Suprapubic skin (tissue), 3 donors: ENCODE results near the gene SCAMP4.

Source experiments
- POLR2A ChIP-seq, 2 donors: fragments of 450-650 bp; IDR thresholded peaks; one replicate each; pipeline ENCODE4 v1.6.1; 2017; ENCODE audit warnings: antibody characterized with exemption in 2 of 2, mild to moderate bottlenecking in 2 of 2, moderate library complexity in 2 of 2
- TF ChIP-seq, protein P1 (sequence below), 2 donors: fragments of 200-600 bp in 1 of 2; fragments of 450-650 bp in 1 of 2; sonication (generic) in 1 of 2; IDR thresholded peaks; one replicate each; pipeline ENCODE4 v1.5.1; 2016 to 2019; ENCODE audit warnings: antibody characterized with exemption in 2 of 2, mild to moderate bottlenecking in 1 of 2, moderate library complexity in 1 of 2

DNA sequence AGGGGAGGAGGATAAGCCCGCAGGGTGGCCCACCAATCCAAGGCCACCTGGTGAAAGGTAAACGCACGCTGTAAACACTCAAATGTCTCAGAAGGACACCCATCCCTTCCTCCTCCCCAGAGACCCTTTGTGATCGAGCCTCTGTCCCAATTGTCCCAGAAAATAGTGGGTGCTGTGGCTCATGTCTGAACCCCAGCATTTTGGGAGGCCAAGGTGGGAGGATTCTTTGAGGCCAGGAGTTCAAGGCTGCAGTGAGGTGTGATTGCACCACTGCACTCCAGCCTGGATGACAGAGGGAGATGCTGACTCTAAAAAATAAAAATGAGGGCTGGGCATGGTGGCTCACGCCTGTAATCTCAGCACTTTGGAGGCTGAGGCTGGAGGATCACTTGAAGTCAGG lies 16.8 kb upstream of the SCAMP4 start:
- TF ChIP-seq, protein P1, sequence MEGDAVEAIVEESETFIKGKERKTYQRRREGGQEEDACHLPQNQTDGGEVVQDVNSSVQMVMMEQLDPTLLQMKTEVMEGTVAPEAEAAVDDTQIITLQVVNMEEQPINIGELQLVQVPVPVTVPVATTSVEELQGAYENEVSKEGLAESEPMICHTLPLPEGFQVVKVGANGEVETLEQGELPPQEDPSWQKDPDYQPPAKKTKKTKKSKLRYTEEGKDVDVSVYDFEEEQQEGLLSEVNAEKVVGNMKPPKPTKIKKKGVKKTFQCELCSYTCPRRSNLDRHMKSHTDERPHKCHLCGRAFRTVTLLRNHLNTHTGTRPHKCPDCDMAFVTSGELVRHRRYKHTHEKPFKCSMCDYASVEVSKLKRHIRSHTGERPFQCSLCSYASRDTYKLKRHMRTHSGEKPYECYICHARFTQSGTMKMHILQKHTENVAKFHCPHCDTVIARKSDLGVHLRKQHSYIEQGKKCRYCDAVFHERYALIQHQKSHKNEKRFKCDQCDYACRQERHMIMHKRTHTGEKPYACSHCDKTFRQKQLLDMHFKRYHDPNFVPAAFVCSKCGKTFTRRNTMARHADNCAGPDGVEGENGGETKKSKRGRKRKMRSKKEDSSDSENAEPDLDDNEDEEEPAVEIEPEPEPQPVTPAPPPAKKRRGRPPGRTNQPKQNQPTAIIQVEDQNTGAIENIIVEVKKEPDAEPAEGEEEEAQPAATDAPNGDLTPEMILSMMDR (IDR thresholded peaks at IDR 0.05), result no peak
- no peak for TF ChIP-seq POLR2A (IDR thresholded peaks at IDR 0.05)
